OCI-LY1 (cell line): Measurements from ENCODE around the gene LAMB3.

Experiments
- H2AFZ ChIP-seq: fragments of 200-600 bp; sonication (generic), shearing (Covaris generic); 2 replicates; pipeline ENCODE4 v1.6.0; 2014; ENCODE audit warnings: antibody characterized with exemption, mild to moderate bottlenecking, low read length
- H3F3A ChIP-seq: fragments of 200-600 bp; sonication (generic), shearing (Covaris generic); 2 replicates; pipeline ENCODE4 v1.6.0; 2014; ENCODE audit warnings: mild to moderate bottlenecking, antibody characterized with exemption, low read length, moderate library complexity; ENCODE audit not compliant: insufficient read depth
- H3K27ac ChIP-seq: fragments of 200-600 bp; sonication (generic); 2 replicates; pipeline ENCODE4 v1.5.1; 2014; ENCODE audit warnings: low read length, mixed run types, mild to moderate bottlenecking, low read depth; ENCODE audit not compliant: poor library complexity, severe bottlenecking
- H3K27me3 ChIP-seq: fragments of 200-600 bp; sonication (generic); 2 replicates; pipeline ENCODE4 v1.6.0; 2014; ENCODE audit warnings: antibody characterized with exemption, mild to moderate bottlenecking, low read length, moderate library complexity; ENCODE audit not compliant: insufficient read depth
- H3K36me3 ChIP-seq: fragments of 200-600 bp; sonication (generic); 2 replicates; pipeline ENCODE4 v1.6.1; 2014; ENCODE audit warnings: mild to moderate bottlenecking, antibody characterized with exemption, low read length, moderate library complexity, mixed read lengths; ENCODE audit not compliant: insufficient read depth
- H3K4me1 ChIP-seq: fragments of 200-600 bp; sonication (generic); 2 replicates; pipeline ENCODE4 v1.5.1; 2014; ENCODE audit warnings: mild to moderate bottlenecking, low read length, moderate library complexity; ENCODE audit not compliant: insufficient read depth, severe bottlenecking
- H3K4me2 ChIP-seq: fragments of 200-600 bp; sonication (generic), shearing (Covaris generic); 2 replicates; pipeline ENCODE4 v1.6.1; 2014; ENCODE audit warnings: low read length
- H3K4me3 ChIP-seq: fragments of 200-600 bp; sonication (generic); 2 replicates; pipeline ENCODE4 v1.5.1; 2014; ENCODE audit warnings: low read length, low read depth, mild to moderate bottlenecking, mixed read lengths; ENCODE audit not compliant: poor library complexity, severe bottlenecking
- H3K79me2 ChIP-seq: fragments of 200-600 bp; shearing (Covaris generic); 2 replicates; pipeline ENCODE4 v1.6.1; 2016; ENCODE audit warnings: mixed run types, low read length, mixed read lengths; ENCODE audit not compliant: insufficient read depth
- H3K9ac ChIP-seq: fragments of 200-600 bp; sonication (generic), shearing (Covaris generic); 2 replicates; pipeline ENCODE4 v1.6.1; 2014; ENCODE audit warnings: mild to moderate bottlenecking, low read length, mixed read lengths
- H3K9me2 ChIP-seq: fragments of 200-600 bp; sonication (generic), shearing (Covaris generic); 2 replicates; pipeline ENCODE4 v1.6.1; 2014; ENCODE audit warnings: low read depth, mild to moderate bottlenecking, low read length, mixed read lengths
- H3K9me3 ChIP-seq: fragments of 200-600 bp; shearing (Covaris generic); 2 replicates; pipeline ENCODE4 v1.6.1; 2014; ENCODE audit warnings: low read length, mixed read lengths
- H4K20me1 ChIP-seq: fragments of 200-600 bp; sonication (generic), shearing (Covaris generic); 2 replicates; pipeline ENCODE4 v1.6.0; 2016; ENCODE audit warnings: mild to moderate bottlenecking, low read length; ENCODE audit not compliant: insufficient read depth
- EZH2 ChIP-seq: fragments of 200-600 bp; sonication (generic), shearing (Covaris generic); IDR thresholded peaks from 2 replicates; pipeline ENCODE4 v1.8.0; 2017; ENCODE audit warnings: borderline replicate concordance, mixed run types, mild to moderate bottlenecking, antibody characterized with exemption, low read length, moderate library complexity, mixed read lengths
- TF ChIP-seq, protein P1 (sequence below): fragments of 200-600 bp; sonication (generic), shearing (Covaris generic); IDR thresholded peaks from 2 replicates; pipeline ENCODE4 v1.5.1; 2017; ENCODE audit warnings: mild to moderate bottlenecking, antibody characterized with exemption, low read length, moderate library complexity, mixed read lengths

The LAMB3 gene

DNA sequence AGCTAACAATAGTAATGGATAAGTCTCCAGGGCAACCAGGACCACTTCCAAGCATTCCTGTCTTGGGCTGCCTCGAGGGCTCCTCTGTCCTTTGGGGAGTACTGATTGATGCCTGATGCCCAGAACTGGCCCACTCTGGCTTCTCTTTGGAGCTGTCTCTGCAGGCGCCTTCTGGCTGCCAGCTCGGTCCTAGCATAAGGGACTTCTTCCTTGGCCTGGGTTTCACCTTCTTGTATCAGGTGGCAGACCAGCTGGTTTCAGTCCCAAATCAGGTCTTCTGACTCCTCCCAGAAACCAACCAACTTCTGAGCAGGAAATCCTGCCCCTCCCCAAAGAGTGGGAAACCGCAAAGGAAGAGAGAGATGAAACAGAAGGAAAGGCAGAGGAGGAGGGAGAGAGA is 33.6 kb upstream of the LAMB3 start:
- Histone ChIP-seq H4K20me1 (no peaks in the 10 kb centered on the region), H3K79me2 (no peaks in the 10 kb centered on the region), H3K27ac (no peak overlapping the region), H3K36me3 (no peaks in the 10 kb centered on the region), H3K9ac (no peak overlapping the region), H3K4me3 (no peak overlapping the region), H3K4me2 (no peak overlapping the region), H3K4me1 (no peaks in the 10 kb centered on the region), H3K9me3 (no peaks in the 10 kb centered on the region), H3F3A (no peaks in the 10 kb centered on the region), H2AFZ (no peak overlapping the region), H3K27me3 (no peaks in the 10 kb centered on the region), H3K9me2 (no peaks in the 10 kb centered on the region)
- no peak for TF ChIP-seq EZH2
- TF ChIP-seq, protein P1, sequence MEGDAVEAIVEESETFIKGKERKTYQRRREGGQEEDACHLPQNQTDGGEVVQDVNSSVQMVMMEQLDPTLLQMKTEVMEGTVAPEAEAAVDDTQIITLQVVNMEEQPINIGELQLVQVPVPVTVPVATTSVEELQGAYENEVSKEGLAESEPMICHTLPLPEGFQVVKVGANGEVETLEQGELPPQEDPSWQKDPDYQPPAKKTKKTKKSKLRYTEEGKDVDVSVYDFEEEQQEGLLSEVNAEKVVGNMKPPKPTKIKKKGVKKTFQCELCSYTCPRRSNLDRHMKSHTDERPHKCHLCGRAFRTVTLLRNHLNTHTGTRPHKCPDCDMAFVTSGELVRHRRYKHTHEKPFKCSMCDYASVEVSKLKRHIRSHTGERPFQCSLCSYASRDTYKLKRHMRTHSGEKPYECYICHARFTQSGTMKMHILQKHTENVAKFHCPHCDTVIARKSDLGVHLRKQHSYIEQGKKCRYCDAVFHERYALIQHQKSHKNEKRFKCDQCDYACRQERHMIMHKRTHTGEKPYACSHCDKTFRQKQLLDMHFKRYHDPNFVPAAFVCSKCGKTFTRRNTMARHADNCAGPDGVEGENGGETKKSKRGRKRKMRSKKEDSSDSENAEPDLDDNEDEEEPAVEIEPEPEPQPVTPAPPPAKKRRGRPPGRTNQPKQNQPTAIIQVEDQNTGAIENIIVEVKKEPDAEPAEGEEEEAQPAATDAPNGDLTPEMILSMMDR, result no peak

DNA sequence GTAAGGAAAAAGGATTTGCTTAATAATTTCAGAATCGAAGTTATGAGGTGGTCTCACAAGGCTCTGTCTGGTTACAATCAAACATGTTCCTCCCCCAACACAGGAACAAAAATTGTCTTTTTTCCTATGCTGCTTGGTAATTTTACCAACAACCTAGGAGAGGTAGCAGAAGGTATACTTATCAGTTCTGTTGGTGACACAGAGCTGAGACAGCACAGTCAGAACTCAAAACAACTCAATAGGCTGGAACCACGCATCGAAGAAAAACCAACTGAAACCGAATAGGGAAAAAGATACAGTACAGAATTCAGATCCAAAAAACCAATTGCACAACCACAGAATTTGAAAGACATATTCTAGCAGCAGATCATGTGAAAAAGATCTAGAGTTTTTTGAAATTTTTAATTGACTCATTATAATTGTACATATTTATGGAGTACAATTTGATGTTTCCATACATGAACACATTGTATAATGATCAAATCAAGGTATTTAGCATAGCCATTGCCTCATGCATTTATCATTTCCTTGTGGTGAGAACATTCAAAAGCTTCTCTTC is 26.8 kb upstream of the LAMB3 start:
- no peaks in the 10 kb centered on the region for H3K9me2 ChIP-seq
- H2AFZ ChIP-seq, result no peak overlapping the region
- no peaks in the 10 kb centered on the region for H3K9me3 ChIP-seq
- TF ChIP-seq, protein P1, result no peak
- TF ChIP-seq EZH2, result no peak
- no peaks in the 10 kb centered on the region for H3K4me1 ChIP-seq
- H3K79me2 ChIP-seq, result no peaks in the 10 kb centered on the region
- no peak overlapping the region for H3K4me3 ChIP-seq
- H3K27me3 ChIP-seq, result no peaks in the 10 kb centered on the region
- no peak overlapping the region for H3K27ac ChIP-seq
- H3K9ac ChIP-seq, result no peak overlapping the region
- no peaks in the 10 kb centered on the region for H3F3A ChIP-seq
- H3K4me2 ChIP-seq, result no peak overlapping the region
- H4K20me1 ChIP-seq, result no peaks in the 10 kb centered on the region
- no peaks in the 10 kb centered on the region for H3K36me3 ChIP-seq

GRCh38 chr1:209675565-209676154 is 23.4 kb upstream of the LAMB3 start:
- Histone ChIP-seq H3K79me2 (no peaks in the 10 kb centered on the region), H3K27ac (no peak overlapping the region), H3K27me3 (no peaks in the 10 kb centered on the region), H2AFZ (no peak overlapping the region), H4K20me1 (no peaks in the 10 kb centered on the region), H3K9ac (no peak overlapping the region), H3K4me3 (no peak overlapping the region), H3K36me3 (no peaks in the 10 kb centered on the region), H3K4me1 (no peaks in the 10 kb centered on the region), H3K9me2 (no peaks in the 10 kb centered on the region), H3K9me3 (no peaks in the 10 kb centered on the region), H3F3A (no peaks in the 10 kb centered on the region), H3K4me2 (no peak overlapping the region)
- TF ChIP-seq, protein P1, result no peak
